SKM-1 treated with dmso at 0.1 percent for 144 hours (cell line): Measurements from ENCODE around the gene ASPM.

ENCODE experiments used
- DNase-seq: peaks from one replicate; lab custom pipeline; 2025; ENCODE audit not compliant: unreplicated experiment; lab: John Stamatoyannopoulos, UW

ASPM gene, protein sequence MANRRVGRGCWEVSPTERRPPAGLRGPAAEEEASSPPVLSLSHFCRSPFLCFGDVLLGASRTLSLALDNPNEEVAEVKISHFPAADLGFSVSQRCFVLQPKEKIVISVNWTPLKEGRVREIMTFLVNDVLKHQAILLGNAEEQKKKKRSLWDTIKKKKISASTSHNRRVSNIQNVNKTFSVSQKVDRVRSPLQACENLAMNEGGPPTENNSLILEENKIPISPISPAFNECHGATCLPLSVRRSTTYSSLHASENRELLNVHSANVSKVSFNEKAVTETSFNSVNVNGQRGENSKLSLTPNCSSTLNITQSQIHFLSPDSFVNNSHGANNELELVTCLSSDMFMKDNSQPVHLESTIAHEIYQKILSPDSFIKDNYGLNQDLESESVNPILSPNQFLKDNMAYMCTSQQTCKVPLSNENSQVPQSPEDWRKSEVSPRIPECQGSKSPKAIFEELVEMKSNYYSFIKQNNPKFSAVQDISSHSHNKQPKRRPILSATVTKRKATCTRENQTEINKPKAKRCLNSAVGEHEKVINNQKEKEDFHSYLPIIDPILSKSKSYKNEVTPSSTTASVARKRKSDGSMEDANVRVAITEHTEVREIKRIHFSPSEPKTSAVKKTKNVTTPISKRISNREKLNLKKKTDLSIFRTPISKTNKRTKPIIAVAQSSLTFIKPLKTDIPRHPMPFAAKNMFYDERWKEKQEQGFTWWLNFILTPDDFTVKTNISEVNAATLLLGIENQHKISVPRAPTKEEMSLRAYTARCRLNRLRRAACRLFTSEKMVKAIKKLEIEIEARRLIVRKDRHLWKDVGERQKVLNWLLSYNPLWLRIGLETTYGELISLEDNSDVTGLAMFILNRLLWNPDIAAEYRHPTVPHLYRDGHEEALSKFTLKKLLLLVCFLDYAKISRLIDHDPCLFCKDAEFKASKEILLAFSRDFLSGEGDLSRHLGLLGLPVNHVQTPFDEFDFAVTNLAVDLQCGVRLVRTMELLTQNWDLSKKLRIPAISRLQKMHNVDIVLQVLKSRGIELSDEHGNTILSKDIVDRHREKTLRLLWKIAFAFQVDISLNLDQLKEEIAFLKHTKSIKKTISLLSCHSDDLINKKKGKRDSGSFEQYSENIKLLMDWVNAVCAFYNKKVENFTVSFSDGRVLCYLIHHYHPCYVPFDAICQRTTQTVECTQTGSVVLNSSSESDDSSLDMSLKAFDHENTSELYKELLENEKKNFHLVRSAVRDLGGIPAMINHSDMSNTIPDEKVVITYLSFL (N-terminal part only)

DNA sequence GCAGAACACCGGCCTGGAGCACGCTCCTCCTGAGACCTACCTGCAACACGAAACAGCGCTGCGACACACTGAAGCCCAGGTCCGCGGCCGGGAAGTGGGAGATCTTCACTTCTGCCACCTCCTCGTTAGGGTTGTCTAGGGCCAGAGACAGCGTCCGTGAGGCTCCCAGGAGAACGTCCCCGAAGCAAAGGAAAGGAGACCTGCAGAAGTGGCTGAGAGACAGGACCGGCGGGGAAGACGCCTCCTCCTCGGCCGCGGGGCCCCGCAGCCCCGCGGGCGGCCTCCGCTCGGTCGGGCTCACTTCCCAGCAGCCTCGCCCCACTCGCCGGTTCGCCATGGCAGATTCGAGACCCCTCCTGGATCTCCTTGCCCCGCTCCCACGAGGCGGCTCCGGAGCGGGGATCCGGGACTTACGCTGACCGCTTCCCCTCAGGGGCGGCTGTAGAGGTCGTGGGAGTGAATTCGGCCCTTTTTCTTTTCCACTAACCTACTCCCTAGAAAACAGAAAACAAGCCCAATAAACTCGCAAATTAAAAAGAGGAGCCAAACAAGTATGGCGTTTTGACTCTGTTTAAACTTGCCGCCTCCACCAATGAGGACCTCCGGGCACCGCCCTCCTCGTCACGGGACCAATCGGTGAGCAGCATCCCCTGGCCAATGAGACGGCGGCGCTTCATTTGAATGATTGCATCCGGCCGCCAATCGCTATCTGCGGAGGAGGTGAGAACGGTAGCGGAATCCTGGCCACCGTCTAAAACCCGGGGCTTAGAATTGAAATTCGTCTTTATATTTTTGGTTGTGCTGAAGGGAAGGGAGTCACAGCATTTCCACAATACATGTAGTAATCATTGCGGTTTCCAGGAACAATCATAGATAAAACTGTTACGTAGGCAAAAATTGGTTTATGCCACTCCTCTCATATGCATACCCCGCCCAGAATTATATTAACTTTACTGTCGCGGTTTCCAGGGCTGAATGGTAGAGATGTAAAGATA lies at the start of gene ASPM:
ASPM (minus strand) TSS at position 569 of the 995 bp plus-strand sequence; CDS start at position 337, 232 bp downstream.
- DNase-seq = peak; percentile 97

DNA sequence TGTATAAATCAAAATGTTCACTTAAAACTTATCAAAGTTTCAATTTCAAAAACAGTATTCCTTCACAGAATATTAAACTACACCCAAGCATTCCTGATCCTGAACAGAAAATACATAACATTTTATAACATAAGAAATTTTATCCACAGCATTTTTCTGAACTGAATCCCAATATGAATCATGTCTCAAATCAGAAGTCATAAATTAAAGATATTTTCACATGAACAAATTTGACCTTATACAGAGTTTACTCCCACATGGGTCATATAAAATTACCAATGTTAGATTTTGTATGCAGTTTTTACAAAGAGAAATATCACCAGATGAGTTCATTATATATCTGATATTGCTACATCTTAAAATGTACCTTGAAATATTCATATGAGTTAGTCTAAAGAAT lies 48.6 kb upstream of the ASPM start:
- no peak for DNase-seq

DNA sequence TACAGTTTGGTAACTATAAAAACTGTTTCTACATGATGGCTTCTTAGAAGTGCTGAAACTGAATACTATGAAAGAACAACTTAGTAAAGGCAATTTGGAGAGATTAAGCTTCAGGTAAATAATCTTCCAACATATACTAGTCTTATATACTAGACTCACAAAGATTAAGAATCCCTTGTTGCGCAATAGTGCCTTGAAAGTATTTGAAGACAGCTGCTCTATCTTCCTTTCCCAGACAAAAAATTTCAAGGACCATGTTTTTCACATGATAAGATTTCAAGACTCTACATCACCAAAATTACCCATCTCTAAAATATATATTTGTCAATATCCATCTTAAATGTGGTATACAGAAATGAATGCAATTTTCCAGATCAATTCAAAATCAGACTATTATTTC lies 37.7 kb upstream of the ASPM start:
- no peak for DNase-seq

DNA sequence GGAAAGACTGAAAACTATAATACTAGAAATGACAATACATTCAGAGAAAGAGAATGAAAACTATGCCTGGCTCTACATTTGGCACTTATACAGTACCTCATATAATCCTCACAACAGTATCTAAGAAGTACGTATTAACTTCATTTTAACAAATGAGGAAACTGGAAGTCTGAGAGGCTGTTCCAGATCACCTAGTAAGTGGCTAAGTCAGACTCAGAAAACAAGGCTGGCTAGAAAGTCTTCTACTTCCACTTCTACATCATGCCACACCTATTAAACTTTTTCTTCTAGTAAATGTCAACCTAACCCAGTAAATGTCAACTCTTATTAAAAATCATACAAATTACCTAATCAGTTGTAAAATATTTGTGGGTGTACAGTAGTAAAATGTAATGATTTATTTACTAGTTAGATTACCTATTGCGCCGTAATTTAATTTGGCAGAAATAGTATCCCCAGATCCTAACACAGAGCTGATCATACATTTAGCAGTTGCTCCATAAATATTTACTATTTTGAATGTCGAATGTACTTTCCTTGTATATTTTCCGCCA lies 36.8 kb upstream of the ASPM start:
- no peak for DNase-seq

DNA sequence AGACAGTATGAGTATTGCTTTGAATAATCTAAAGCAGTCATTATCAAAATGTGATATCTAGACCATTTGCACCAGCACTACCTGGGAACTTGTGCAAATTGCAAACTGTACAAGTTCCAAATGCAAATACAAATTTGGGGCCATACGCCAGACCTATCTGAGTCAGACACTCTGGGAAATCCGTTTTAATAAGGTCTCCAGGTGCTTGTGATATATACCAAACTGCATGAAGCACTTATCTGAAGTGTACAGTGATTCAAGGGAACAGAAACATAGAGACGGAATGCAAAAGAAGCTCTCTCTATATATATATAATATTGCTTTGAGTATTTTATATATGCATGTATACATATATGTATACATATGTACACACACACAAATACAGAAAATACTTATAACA lies 36.2 kb upstream of the ASPM start:
- DNase-seq = no peak

DNA sequence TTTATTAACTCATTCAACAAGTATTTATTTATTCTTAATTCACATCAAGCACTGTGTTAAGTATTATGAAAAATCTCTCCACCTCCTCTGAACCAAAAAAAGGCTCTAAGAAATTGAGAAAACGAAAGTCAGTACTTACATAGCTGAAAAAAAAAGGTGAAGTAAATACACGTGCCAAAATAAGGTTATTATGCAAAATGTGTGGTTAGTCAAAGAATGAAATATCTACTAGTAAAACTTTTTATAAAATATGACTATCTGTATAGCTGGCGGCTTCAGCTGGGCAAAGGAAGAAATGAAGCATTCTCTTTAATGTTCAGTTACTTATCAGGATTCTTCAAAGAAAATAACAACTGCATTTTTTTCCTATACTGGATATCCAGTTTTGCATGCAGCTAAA lies 35.5 kb upstream of the ASPM start:
- DNase-seq = no peak

DNA sequence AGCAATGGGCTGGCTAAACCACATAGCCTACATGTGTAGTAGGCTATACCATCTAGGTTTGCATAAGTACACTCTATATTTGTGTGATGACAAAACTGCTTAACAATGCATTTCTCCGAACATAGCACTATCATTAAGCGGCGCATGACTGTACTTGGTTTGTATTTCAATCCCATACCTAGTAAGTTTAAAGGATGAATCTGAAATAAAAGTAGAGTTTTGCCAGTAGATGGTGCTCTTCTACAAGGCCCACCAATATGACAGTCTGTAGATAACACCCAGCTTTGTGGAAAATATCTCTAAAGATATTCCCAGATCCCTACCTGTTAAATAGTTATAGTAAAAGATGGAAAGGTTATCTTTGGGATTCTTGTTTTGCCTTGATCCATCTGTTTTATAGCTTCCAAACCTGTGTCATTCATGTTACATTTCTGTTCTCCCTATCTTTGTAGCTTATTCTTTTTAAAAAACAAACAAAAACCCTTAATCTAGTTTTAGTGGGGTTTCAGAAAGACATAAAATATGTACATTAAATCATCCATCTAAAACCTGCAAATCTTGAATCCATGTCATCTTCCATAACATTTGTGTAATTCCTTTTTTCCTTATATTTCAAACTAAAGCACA lies 33.9 kb upstream of the ASPM start:
- peak; percentile 53 for DNase-seq

DNA sequence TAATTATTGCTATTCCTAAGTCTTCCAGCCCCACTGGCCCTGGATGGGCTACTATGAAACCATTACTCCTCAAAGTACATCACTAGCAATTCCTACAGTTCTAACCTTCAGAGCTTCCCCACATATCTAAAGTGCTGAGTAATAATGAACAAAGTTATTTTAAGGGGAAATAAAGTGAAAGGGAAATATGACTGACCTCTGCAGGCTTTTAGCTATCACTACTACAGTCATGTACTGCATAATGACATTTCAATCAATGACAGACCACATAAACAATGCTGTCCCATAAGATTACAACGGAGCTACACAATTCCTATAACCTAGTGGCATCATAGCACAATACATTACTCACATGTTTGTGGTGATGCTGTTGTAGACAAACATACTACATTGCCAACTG lies 32.5 kb upstream of the ASPM start:
- DNase-seq = no peak

DNA sequence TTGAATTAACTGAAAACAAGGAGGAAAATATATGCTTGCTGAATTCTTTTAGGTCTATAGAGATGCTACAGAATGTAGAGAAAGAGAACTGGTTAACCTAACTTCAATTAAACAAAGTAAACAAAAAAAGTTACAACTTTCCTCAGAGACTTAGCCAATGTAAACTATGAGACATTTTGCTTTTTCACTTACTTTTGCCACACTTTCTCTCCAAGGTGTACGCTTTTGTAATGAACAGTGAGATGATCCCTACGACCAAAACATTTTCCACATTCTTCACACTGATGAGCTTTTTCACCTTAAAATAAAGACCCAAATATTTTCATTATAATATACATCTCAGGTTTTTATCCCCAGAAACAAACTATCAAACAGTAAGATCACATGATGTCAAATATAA lies 28.3 kb upstream of the ASPM start:
- DNase-seq = no peak

DNA sequence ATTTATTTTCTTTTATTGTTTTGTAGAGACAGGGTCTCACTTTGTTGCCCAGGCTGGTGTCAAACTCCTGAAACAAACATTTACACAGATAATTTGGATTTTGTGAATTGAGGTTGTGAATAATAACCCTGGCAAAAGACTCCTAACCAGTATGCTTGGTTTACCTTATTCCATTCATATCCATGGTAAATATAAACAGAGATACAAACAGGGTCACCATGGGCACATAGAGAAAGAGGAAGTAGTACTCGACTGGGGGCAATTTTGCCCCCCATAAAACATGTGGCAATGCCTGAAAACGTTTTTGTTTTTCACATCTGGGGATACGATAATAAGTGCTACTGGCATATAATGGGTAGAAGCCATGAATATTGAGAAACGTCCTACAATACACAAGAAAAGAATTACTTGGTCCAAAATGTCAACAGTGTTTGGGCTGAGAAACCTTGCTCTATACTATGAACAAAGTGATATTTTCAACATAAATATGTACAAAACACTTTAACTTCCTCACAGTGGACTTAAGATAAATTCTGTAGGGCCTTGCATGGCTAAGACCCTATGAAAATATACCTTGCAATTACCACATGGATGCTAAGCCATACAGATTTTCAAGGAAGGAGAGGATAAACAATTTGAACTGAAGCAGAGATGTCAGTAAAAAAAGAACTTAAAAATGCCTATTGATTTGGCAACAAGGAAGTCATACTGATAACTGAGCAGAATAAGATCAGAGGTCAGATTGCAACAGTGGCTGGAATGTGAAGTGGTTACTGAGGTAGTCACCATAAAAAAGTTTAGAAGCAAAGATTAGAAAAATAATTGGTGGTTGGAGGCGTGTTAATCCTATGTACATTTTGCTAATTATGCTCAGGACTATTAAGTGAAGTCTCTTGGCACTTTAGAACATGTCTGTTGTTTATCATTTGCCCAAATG lies 27.4 kb upstream of the ASPM start:
- DNase-seq = peak; percentile 15

DNA sequence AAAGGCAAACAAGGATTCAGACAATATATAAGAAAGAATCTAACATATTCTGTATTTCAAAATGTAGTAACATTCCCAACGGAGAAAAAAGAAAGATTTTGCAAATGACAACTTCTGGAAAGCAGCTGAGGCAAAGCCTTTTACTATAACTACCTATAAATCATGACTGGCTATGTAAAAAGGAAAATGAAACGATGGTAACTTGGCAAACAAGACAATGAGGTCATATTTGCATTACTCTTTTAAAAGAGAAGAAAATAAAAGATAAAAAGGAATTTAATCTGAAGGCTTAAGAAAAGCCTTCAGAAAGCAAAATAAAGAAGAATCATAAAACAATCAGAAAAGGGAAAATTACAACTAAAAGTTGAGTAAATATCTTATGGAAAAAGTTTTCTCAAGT lies 25.1 kb upstream of the ASPM start:
- DNase-seq = no peak

DNA sequence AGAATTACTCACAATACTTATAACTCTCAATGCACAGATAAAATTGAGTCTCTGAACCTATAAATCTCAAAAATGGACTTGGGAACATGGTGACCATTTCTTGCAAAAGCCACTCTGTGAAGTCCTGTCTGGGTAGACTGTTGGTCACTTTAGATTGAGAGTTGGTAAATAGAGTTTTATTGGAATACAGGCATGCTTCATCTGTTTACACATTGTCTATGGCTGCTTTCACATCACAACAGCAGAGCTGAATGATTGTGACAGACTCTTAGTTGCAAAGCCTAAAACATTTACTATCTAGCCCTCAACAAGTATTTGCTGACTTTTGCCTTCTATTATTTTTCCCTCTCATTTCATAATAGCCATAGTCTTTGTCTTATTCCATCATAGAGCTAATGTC lies 24.1 kb upstream of the ASPM start:
- DNase-seq = no peak

DNA sequence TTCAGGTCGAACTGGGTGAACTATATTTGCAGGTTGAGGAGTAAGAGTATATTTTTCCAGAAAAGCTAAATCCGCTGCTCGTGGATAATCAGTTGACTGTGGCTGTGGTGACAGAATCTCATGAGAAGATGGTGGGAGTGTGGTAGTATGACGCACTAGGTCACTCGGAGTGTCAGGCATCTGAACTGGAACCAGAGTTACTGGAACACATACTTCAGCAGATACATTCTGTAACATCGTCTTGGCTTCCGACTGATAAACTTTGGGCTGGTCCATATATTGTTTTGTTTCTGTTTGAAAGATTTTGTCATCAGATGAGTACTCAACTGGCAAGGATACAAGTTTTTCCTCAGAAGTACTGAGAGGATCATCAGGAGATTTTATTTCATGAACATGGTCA lies 13.0 kb upstream of the ASPM start:
- DNase-seq = no peak

DNA sequence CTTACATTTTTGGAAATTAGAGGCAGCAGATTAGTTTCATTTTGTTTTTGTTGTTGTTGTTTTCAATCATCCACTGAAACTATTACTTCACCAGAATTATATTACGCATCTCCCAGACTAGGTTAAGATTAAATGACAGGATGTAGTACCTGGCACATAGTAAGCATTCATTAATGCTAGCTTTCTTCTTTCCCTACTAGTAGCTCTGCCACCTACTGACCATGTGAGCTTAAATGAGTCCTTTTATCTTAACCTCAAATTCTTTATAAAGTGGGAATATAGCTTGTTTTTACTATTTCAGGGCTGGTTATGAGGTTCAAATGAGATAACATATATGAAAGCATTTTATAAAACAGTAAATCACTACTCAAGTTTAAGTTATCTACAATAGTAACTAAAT lies 10.2 kb upstream of the ASPM start:
- no peak for DNase-seq

DNA sequence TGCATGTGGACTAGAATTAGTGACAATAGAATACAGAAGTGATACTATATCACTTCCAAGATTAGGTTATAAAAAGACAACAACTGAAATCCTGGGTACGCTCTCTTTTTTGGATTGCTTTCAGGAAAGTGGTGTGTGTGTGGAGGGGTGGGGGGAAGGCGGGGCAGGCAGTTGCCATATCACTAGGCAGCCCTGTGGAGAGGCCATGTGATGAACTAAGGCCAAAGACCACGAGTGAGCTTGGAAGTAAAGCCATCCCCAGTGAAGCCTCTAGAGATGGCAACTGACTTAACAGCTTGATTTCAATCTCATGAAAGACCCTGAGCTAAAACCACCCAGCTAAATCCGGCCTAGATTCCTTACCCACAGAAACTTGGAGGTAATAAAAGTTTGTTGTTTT lies 6.2 kb upstream of the ASPM start:
- DNase-seq = no peak

DNA sequence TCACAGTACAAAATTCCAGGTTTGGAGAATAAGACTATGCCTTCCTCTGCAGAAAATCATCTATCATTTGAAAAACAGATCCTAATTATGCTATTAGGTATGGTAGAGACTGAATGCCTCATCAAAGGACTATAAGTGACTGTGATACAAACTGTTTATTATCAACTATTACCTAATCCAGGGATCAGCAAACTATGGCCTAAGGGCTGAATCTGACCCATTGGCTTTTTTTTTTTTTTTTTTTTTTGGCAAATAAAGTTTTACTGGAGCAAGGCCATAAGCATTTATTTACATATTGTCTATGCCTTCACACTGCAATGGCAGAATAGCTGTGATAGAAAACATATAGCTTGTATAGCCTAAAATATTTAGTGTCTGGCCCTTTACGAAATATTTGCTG lies 4.7 kb upstream of the ASPM start:
- DNase-seq = no peak

DNA sequence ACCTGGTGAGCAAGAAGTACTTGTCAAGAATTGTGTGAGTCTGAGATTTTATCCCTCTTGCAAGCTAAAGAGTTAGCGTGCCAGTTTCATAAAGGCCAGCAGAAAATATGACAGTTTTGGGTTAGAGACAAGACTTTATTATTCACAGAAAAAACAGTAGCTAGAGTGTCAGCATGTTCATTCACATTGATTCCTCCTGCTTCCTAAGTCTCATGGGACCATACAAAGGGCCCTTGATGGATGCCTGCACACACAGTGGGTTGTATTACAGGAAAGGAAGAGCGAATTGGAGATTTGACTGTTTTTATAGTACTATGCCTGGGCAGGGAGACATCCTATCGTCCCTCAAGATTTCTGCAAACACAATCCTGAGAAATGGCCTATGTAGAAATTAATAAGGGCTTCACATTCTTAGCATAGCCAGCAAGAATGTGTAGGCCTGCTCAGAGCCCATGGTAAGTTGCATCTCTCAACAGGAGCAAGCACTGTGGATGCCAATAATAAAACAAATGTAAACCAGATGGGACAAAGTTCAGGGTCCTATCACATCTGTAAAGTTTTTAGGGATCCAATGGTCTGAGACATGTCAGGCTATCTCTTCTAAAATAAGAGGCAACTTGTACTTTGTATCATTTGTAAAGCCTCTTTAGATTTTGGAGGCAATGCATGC lies 4.0 kb upstream of the ASPM start:
- no peak for DNase-seq

DNA sequence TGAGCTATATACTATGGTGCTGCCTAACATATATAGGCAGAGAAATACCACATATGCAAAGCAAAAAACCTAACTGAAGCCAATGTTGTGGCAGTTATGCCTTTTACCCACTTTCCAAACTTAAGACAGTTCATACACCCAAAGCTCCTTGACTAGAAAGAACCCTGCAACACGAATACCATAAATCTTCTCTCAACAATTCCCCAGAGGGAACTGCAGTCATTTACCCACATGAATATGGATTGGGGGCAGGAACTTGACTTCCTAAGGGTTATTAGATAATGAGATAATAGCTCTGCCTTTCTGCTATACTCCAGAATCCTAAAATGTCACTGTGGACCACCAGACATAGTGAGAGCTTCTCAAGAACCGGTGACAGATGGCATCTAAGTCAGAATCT lies 2.9 kb upstream of the ASPM start:
- no peak for DNase-seq
